T-helper 1 cell (primary cell): ENCODE results near the gene PDIA5.

Source experiments
- DNase-seq, 5 donors: peaks; one replicate each; pipeline ENCODE4 v3.0.0-alpha.2; 2012 to 2020

PDIA5 gene

DNA sequence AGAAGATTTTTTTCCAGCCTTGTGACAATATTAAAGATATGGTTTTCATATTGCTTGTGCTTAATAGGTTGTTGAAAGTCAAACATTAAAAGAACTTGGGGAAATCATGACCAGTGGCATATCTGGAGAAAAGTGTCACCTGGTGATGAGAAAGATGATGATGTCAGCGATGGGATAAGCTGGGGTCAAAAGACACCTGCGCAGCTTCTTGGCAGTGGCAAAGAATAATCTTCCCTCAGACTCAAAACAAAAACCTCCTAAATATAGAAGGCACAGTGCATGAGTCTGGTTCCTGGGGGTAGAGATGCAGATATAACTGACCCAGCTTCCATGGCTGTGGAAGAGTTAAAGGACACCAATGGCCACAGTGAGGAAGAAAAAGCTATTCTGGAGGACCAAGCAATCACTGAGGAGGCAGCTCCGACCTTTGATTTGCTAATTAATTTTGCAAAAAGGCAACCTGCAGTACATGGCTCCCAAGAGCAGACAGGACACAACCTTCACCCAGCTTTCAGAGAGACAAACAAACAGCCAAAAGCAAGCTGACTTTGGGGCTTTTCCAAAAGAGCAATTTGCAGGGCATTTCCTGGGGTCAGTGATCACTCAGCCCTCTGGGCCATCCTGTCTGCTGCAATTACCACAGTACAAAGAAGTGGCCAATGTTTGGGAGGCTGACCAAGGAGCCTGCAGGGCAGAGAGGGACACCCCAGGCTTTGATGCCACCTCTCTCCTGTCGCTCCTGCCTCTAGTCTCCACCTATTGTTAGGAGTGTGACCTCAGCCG, 21.7 kb upstream of the PDIA5 start:
- DNase-seq: no peak

GRCh38 chr3:123046262-123047061, 20.4 kb upstream of the PDIA5 start:
- DNase-seq: no peak

GRCh38 chr3:123047062-123047319, 19.8 kb upstream of the PDIA5 start:
- no peak for DNase-seq

GRCh38 chr3:123048480-123049237, 18.2 kb upstream of the PDIA5 start:
- no peak for DNase-seq

GRCh38 chr3:123050666-123051065, 16.2 kb upstream of the PDIA5 start:
- no peak for DNase-seq

DNA sequence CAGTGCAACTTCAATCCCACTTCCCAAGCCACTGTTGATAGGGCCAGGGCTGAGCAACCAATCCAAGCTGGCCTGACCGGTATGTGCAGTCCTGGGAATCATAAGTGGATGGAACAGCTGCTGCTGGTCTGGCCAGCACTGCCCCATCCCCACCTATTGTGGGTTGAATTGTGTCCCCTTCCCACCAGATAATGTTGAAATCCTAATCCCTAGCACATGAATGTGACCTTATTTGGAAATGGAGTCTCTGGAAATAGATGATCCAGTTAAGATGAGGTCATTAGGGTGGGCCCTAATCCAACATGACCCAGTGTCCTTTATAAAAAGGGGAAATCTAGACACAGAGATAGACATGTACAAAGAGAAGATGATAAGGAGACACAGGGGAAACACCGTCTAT, 13.7 kb upstream of the PDIA5 start:
- no peak for DNase-seq

DNA sequence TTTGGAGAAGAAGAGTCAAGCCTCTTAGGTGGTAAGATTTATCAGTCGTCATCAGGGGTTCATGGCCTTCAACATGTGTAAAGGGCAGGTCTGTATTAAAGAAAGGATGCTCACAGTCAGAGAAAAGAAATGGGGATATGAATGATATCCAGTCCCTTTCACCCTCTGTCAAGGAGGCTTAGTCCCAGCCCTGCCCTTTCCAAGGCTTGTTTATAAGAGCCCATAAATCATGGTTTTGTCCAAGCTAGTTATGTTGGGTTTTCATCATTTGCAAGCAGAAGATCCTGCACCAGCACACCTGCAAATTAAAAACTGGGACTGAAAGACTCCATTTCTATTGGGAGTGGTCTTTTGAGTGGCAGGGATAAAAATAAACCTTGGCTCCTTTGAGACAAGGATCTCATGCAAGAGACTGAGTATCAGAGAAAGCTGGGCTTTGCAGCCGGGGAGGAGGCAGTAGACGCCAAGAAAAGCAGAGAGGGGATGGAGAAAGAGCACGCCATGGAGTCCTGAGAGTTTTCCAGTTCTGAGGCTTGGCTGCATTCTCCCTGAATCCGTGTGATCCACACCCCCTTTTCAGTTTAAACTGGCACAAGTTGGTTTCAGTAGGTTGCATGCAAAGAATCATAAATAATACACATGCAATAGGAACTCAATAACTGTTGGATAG, 12.6 kb upstream of the PDIA5 start:
- no peak for DNase-seq

GRCh38 chr3:123054931-123055330, 11.9 kb upstream of the PDIA5 start:
- no peak for DNase-seq

- no peak for DNase-seq
These were observed 11.5 kb upstream of the PDIA5 start for GRCh38 chr3:123055352-123055751.

DNA sequence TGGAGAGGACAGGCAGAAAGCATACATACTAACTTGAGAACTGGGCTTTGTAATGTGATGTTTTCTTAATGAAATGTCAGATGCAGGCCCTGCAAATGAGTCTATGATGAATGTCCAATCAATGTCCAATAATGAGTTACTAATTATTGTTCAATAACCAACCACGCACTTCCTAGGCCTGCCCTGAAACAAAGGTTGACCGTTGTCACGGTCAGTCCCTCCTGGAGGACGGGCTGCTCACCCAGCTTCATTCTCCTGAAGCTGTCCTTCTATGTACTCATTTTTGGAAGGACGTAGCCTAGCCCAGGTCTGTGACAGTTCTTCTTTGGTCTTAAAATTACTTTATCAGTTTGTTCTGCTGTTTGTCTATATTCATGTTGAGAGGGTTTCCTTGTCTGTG, 8.3 kb upstream of the PDIA5 start:
- no peak for DNase-seq

DNA sequence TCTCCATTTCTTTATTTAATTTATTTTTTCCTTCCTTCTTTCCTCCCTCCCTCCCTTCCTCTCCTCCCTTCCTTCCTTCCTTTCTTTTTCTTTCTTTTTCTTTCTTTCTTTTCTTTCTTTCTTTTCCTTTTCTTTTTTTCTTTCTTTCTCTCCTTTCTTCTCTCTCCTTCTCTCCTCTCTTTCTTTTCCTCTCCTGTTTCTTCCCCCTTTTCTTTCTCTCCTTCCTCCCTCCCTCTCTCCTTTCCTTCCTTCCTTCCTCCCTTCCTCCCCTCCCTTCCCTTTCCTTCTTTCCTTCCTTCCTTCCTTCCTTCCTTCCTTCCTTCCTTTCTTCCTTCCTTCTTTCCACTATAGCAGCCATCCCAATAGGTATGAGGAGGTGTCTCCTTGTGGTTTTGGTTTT, 6.8 kb upstream of the PDIA5 start:
- DNase-seq: no peak

GRCh38 chr3:123061856-123062255, 5.0 kb upstream of the PDIA5 start:
- no peak for DNase-seq

- DNase-seq: no peak
These were observed 3.8 kb upstream of the PDIA5 start for GRCh38 chr3:123063034-123063433.

DNA sequence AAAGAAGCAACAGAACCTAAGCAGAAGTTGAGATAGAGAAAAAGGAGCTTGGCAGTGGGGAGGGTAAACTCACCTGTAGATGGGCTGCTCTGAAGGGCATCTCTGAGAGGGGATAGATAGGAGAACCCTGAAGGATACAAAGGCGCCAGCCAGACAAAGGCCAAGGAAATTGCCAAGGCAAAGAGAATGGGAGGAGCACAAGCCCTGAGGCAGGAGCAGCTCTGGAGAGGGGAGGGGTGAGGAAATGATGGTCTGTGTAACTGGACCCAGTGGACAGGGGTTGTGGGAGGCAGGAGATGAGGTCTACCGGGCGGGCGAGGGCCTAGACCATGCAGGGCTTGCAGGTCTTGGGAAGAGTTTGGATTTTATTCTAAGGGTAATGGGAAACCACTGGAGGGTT, 2.3 kb upstream of the PDIA5 start:
- DNase-seq: no peak

- DNase-seq: peak in 1 of 5 donors; percentile 57
These were observed 1.9 kb upstream of the PDIA5 start for GRCh38 chr3:123064914-123065313.

GRCh38 chr3:123066599-123066895, 278 bp upstream of the PDIA5 start:
- no peak for DNase-seq

DNA sequence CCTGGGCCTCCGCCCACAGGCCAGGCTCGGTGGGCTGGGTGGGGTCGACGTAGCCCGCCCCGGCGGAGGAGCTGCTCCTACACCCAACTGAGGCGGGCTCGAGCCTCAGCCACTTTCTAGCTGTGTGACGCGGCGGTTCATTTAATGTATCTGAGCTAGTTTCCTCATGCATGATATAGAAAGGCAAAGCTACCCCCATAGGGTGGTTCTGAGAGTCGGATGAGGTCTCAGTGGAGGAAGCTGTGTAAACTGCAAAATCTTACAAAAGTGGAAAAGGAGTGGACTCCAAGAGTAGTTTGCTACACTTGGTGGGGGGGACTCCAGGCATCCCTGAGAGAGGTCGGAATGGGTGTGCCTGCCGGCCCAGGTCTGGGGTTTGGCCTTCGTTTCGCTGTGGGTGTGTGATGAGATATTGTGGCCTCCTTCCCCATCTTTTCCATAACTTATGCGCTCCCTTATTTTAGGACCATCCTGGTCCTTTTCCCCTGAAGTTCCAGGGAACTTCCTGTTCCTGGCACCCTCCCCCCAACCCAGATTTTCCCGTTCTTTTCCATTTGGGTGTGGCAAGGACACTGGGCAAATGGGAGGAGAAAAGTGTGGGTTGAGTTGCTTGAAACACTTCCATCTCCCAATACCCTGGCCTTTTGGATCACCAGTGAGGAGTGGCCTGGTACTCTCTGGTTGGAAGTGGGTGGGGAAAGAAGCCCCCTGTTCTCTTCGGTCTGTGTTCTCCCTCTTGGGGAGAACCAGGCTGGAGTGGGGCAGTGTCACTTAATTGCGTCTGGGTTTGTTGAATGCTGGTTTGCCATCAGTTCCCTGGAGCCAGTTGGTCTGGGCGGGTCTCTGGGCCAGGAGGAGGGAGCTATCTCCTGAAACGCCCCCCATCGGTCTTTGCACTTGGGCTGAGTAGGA, 1.1 kb downstream of the PDIA5 start:
- DNase-seq: peak in 1 of 5 donors; percentile 27

GRCh38 chr3:123068601-123069381, 2.0 kb downstream of the PDIA5 start:
- no peak for DNase-seq

GRCh38 chr3:123070510-123070909, 3.7 kb downstream of the PDIA5 start:
- no peak for DNase-seq

DNA sequence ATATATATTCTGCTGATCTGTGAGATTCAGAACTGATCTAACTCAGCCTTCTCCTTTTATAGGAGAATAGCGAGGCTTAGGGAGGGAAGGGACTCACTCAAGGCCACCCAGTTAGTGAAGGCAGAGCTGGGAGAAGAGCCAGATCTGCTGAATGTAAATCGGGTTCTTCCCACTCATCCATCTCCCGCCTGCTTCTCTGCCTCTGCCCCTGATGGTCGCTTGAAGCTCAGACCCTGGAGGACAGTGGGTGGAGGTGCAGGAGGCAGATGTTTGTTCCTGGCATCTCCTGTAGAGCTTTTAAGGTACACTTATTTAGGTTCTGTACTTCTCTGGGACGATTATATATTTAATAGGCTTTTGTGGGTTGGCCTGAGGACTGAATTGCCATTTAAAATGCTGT, 4.3 kb downstream of the PDIA5 start:
- DNase-seq: no peak

DNA sequence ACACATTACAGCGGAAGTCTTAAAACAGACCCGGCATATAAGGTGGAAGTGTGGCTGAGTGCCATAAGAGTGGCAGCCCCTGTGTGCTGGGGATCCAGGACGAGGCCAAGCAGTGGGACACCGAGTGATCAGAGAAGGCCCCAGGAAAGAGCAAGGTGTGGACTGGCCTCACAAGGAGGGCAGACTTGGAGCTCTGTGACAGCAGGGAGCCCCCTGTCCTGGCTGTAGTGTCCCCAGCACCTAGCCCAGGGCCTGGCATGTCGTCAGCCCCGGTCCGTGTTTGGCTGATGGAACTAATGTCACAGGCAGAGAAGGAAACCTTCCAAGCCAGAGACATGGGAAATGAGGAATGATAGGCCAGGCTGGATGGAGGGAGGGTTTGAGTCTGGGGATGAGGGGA, 4.8 kb downstream of the PDIA5 start:
- DNase-seq: no peak

- DNase-seq: no peak
These were observed 5.3 kb downstream of the PDIA5 start for GRCh38 chr3:123072152-123072551.
